Measurements from ENCODE around the gene CFB.
"Not testable (repeated sequence)": the region's sequence is repeated elsewhere in the genome, so short reads cannot be mapped to it uniquely, and the experiment has no call there.

GRCh38 chr6:31976065-31976464 lies 30.2 kb downstream of the CFB start:
- not testable (repeated sequence) for TF ChIP-seq CTCF (conservative IDR thresholded peaks at IDR 0.05; ENCODE audit: low read depth, low read length); EZH2phosphoT487 (IDR thresholded peaks at IDR 0.05; ENCODE audit: borderline replicate concordance, low read length); EZH2 (IDR thresholded peaks at IDR 0.05; ENCODE audit: low read length, unreplicated experiment)
